K562 treated with DMSO at 1 percent for 24 hours (cell line): ENCODE results near the gene C18orf32. TPM values are rescaled to one million over a fixed set of nuclear protein-coding genes. Genes with fewer than 3 reads are reported as not detected.

ENCODE experiments used
- total RNA-seq: library from RNA; unstranded; fragments of 300-600 nt; gene quantifications from 2 replicates; pipeline ENCODE4 v1.2.3, GENCODE V29; 2022; ENCODE audit warnings: low read depth; ENCODE audit not compliant: insufficient read depth

The C18orf32 gene
- 13.9 and 19.9 TPM in 2 replicates for total RNA-seq

DNA sequence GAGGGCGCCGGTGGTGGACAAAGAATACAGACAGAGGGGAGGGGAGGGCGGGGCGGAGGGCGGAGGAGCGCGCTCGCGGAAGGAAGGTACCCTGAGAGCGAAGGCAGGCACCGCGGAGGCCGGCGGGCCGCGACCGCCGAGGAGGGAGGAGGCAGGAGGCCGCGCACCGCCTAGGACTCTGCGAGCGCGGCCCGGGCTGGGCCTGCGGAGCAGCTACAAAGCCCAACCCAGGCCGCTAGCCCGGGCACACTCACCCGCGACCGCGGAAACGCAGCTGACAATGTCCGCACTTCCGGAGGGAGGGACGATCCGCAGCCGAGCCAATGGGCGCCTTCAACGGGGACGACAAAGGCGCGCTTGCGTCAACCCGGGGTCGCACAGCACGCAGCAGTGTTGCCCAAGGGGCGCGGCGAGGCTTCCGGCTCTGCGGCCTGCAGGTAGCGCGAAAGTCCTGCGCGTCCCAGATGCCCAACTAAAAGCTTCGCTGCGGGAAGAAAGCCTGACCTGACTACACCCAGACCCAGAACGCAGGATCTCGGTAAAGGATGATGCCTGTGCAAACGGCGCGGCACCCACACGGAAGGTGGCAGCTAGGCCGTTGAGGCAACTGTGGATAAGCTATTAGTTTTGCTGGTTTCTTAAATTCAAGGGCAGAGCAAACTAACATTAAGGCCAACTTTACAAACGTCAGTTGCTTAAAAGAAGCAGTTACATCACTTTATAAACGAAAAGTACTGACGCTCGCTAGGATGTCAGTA is at the start of gene C18orf32:
Gene C18orf32 (minus strand): TSS at position 282 of the 758 bp plus-strand sequence. CDS start 3,486 bp downstream, outside the sequence.

DNA sequence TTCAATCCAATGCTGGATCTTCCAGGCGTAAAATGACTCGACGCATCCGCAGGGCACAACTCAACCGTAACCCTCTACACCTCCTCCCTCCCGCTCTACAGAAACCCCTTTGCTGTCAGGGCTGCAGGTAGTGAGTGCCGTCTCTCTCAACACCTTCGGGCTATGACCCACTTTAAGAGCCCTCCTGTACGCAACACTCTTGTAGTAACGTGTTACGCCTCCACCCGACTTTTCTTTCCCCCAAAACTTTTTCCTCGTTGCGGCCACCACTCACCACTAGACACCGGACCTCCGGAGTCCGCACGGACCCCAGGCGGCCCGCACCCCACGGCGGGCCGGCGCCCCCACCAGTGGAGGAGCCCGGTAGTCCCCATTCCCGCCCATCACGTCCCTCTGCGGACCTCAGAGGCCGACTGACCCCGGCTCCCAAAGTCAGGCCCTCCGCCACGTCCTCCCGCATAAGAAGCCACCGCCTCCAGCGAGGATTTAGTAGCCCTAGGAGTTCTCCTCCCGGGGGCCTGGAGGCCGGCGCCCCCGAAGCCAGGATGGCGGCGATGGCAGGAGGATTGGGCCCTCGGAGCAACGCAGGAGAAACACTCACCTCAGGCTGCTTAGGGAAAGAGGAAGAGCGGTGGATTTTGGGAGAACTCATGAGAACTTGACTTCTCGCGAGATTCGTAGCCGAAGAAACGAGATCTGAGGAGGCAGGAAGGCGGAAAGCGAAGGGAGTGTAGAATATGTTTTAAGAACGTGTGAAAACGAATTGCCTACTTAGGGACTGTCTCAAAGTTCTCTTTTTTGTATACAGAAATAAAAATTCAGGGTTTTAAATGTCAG is 5.0 kb upstream of the C18orf32 start, which contains the start of gene RPL17:
Gene RPL17 (minus strand): TSS at position 609 of the 837 bp plus-strand sequence.

Other genes starting within 250 kb of the C18orf32 start
- 22.5 and 31.0 TPM in 2 replicates for gene DYM, start 26.6 kb downstream of the C18orf32 start, total RNA-seq
- 2,861 and 2,944 TPM in 2 replicates for gene RPL17, start 5.2 kb upstream of the C18orf32 start, total RNA-seq
- gene LIPG, start 74.8 kb upstream of the C18orf32 start, total RNA-seq, result 1.7 and 2.5 TPM in 2 replicates